Measurements from ENCODE around the gene RAB38. TPM values are rescaled to one million over a fixed set of nuclear protein-coding genes. Genes with fewer than 3 reads are reported as not detected.

Gene RAB38
- polyA plus RNA-seq, 1 donor from 2014 or later = not detected

DNA sequence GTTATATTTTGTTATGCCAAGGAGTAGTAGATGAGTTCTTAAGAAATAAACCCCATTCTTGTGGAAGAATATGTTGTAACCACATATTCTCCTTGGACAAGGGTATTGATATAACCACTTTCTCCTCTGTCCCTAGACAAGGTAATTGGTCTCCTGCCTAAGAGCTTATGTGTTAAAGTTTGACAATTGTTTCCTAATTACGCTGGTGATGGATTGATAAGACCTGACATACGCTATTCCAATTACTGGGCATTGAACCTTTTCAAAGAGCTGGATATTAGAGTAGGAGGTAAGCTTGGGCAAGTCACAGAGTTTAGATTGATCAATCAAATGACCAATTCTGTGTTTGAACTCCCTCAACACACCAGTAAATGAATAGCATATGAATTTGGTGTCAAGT lies 88.9 kb downstream of the RAB38 start:
- Histone ChIP-seq H3K9ac (ENCODE audit: low read length) (no peak overlapping the region), H3K79me2 (replicated peaks; ENCODE audit: insufficient read depth, low read length) (no peaks in the 10 kb centered on the region), H3K4me2 (ENCODE audit: low read length) (no peak overlapping the region), H3F3A (ENCODE audit: insufficient read depth, low read length, poor library complexity, severe bottlenecking) (no peaks in the 10 kb centered on the region), H3K9me3 (ENCODE audit: low read length) (no peaks in the 10 kb centered on the region), H3K27ac (ENCODE audit: low read length) (no peak overlapping the region), H3K27me3 (ENCODE audit: insufficient read depth, low read depth, low read length) (no peaks in the 10 kb centered on the region), H2AFZ (ENCODE audit: low read depth, low read length) (no peak overlapping the region), H3K9me2 (ENCODE audit: insufficient read depth, low read length) (no peaks in the 10 kb centered on the region), H4K20me1 (ENCODE audit: insufficient read depth) (no peaks in the 10 kb centered on the region), H3K4me3 (ENCODE audit: low read length) (no peak overlapping the region), H3K36me3 (ENCODE audit: insufficient read depth, low read length) (no peaks in the 10 kb centered on the region)
- TF ChIP-seq EZH2 (IDR thresholded peaks at IDR 0.05; ENCODE audit: borderline replicate concordance, insufficient read depth, low read length, poor library complexity, severe bottlenecking) (no peak), EP300 (conservative IDR thresholded peaks at IDR 0.05; ENCODE audit: poor library complexity, severe bottlenecking) (peak; percentile 72), POLR2AphosphoS5 (IDR thresholded peaks at IDR 0.05) (peak; percentile 61)
- TF ChIP-seq, protein P1, sequence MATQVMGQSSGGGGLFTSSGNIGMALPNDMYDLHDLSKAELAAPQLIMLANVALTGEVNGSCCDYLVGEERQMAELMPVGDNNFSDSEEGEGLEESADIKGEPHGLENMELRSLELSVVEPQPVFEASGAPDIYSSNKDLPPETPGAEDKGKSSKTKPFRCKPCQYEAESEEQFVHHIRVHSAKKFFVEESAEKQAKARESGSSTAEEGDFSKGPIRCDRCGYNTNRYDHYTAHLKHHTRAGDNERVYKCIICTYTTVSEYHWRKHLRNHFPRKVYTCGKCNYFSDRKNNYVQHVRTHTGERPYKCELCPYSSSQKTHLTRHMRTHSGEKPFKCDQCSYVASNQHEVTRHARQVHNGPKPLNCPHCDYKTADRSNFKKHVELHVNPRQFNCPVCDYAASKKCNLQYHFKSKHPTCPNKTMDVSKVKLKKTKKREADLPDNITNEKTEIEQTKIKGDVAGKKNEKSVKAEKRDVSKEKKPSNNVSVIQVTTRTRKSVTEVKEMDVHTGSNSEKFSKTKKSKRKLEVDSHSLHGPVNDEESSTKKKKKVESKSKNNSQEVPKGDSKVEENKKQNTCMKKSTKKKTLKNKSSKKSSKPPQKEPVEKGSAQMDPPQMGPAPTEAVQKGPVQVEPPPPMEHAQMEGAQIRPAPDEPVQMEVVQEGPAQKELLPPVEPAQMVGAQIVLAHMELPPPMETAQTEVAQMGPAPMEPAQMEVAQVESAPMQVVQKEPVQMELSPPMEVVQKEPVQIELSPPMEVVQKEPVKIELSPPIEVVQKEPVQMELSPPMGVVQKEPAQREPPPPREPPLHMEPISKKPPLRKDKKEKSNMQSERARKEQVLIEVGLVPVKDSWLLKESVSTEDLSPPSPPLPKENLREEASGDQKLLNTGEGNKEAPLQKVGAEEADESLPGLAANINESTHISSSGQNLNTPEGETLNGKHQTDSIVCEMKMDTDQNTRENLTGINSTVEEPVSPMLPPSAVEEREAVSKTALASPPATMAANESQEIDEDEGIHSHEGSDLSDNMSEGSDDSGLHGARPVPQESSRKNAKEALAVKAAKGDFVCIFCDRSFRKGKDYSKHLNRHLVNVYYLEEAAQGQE (IDR thresholded peaks at IDR 0.05; ENCODE audit: borderline replicate concordance) = peak; percentile 53

DNA sequence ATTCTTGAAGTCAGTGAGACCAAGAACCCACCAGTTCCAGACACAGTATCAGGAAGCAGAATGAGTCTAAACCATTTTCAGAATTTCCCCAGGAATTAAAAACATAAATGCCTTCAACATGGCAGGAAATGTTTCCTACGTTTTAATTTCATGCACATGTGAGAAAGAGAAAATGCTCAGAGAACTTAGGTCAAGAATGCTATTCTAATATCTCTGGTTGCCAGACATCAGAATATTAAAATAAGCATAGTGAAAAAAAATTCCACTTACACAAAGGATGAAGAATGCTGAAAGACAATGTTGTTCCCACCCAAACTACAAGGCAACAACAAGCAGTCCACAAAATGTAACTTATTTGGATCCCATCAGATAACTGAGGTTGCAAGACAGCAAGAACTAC lies 104.8 kb downstream of the RAB38 start:
- Histone ChIP-seq H3K4me3 (ENCODE audit: low read length) (no peak overlapping the region), H3K27me3 (ENCODE audit: insufficient read depth, low read depth, low read length) (no peaks in the 10 kb centered on the region), H3K9me2 (ENCODE audit: insufficient read depth, low read length) (no peaks in the 10 kb centered on the region), H3K79me2 (replicated peaks; ENCODE audit: insufficient read depth, low read length) (no peaks in the 10 kb centered on the region), H3K4me2 (ENCODE audit: low read length) (no peak overlapping the region), H3K9ac (ENCODE audit: low read length) (no peak overlapping the region), H3K9me3 (ENCODE audit: low read length) (no peaks in the 10 kb centered on the region), H3F3A (ENCODE audit: insufficient read depth, low read length, poor library complexity, severe bottlenecking) (no peaks in the 10 kb centered on the region), H3K36me3 (ENCODE audit: insufficient read depth, low read length) (no peaks in the 10 kb centered on the region), H3K27ac (ENCODE audit: low read length) (no peak overlapping the region), H4K20me1 (ENCODE audit: insufficient read depth) (no peaks in the 10 kb centered on the region), H2AFZ (ENCODE audit: low read depth, low read length) (no peak overlapping the region)
- TF ChIP-seq TAF1 (IDR thresholded peaks at IDR 0.05; ENCODE audit: low read depth) = no peak
- TF ChIP-seq SMC3 (conservative IDR thresholded peaks at IDR 0.05; ENCODE audit: poor library complexity) = no peak
- TF ChIP-seq EP300 (conservative IDR thresholded peaks at IDR 0.05; ENCODE audit: poor library complexity, severe bottlenecking) = no peak
- TF ChIP-seq, protein P2, sequence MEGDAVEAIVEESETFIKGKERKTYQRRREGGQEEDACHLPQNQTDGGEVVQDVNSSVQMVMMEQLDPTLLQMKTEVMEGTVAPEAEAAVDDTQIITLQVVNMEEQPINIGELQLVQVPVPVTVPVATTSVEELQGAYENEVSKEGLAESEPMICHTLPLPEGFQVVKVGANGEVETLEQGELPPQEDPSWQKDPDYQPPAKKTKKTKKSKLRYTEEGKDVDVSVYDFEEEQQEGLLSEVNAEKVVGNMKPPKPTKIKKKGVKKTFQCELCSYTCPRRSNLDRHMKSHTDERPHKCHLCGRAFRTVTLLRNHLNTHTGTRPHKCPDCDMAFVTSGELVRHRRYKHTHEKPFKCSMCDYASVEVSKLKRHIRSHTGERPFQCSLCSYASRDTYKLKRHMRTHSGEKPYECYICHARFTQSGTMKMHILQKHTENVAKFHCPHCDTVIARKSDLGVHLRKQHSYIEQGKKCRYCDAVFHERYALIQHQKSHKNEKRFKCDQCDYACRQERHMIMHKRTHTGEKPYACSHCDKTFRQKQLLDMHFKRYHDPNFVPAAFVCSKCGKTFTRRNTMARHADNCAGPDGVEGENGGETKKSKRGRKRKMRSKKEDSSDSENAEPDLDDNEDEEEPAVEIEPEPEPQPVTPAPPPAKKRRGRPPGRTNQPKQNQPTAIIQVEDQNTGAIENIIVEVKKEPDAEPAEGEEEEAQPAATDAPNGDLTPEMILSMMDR (IDR thresholded peaks at IDR 0.05; ENCODE audit: poor library complexity, severe bottlenecking) = no peak
- no peak for TF ChIP-seq MXI1 (conservative IDR thresholded peaks at IDR 0.05; ENCODE audit: poor library complexity, severe bottlenecking)
- no peak for TF ChIP-seq RAD21 (conservative IDR thresholded peaks at IDR 0.05)
- TF ChIP-seq, protein P1 (IDR thresholded peaks at IDR 0.05; ENCODE audit: borderline replicate concordance) = no peak
- TF ChIP-seq EZH2 (IDR thresholded peaks at IDR 0.05; ENCODE audit: borderline replicate concordance, insufficient read depth, low read length, poor library complexity, severe bottlenecking) = no peak
- no peak for TF ChIP-seq POLR2AphosphoS5 (IDR thresholded peaks at IDR 0.05)

Data from neural cell (in vitro differentiated cells).